OCI-LY3 (cell line): ENCODE measurements around the gene FFAR3.

Experiments
- H2AFZ ChIP-seq: fragments of 200-600, 300-600 bp; shearing (Covaris generic); 2 replicates; pipeline ENCODE4 v1.6.0; 2014; ENCODE audit warnings: antibody characterized with exemption, low read depth, low read length
- H3K27ac ChIP-seq: fragments of 200-600, 300-600 bp; sonication (generic); 2 replicates; pipeline ENCODE4 v1.5.1; 2014; ENCODE audit warnings: mild to moderate bottlenecking, low read length, moderate library complexity, mixed read lengths
- H3K27me3 ChIP-seq: fragments of 200-600, 300-600 bp; sonication (generic); 2 replicates; pipeline ENCODE4 v1.6.1; 2014; ENCODE audit warnings: low read depth, low read length, mixed read lengths
- H3K36me3 ChIP-seq: fragments of 200-600, 300-600 bp; sonication (generic); replicated peaks from 2 replicates; pipeline ENCODE3; 2014; ENCODE audit warnings: low read depth, low read length, mixed read lengths
- H3K4me1 ChIP-seq: fragments of 300-600, 200-600 bp; sonication (generic); 2 replicates; pipeline ENCODE4 v1.6.1; 2014; ENCODE audit warnings: low read length, mixed read lengths
- H3K4me2 ChIP-seq: fragments of 200-600, 300-600 bp; sonication (generic); 2 replicates; pipeline ENCODE4 v1.6.1; 2014; ENCODE audit warnings: low read length, mixed read lengths
- H3K4me3 ChIP-seq: fragments of 300-600, 200-600 bp; sonication (generic); 2 replicates; pipeline ENCODE4 v1.5.1; 2014; ENCODE audit warnings: antibody characterized with exemption, mild to moderate bottlenecking, low read length, moderate library complexity
- H3K79me2 ChIP-seq: fragments of 300-600, 200-600 bp; shearing (Covaris generic); 2 replicates; pipeline ENCODE4 v1.6.1; 2014; ENCODE audit warnings: mild to moderate bottlenecking, low read length, mixed read lengths
- H3K9ac ChIP-seq: fragments of 300-600, 200-600 bp; shearing (Covaris generic); 2 replicates; pipeline ENCODE4 v1.6.0; 2014; ENCODE audit warnings: mild to moderate bottlenecking, low read length, moderate library complexity
- H3K9me3 ChIP-seq: fragments of 200-600, 300-600 bp; shearing (Covaris generic); 2 replicates; pipeline ENCODE4 v1.6.1; 2014; ENCODE audit warnings: low read length, mixed read lengths; ENCODE audit not compliant: insufficient read depth
- H4K20me1 ChIP-seq: fragments of 200-600, 300-600 bp; sonication (generic); 2 replicates; pipeline ENCODE4 v1.6.1; 2016; ENCODE audit warnings: low read length, mixed read lengths; ENCODE audit not compliant: insufficient read depth
- CTCF ChIP-seq: fragments of 200-600, 300-600 bp; sonication (generic); IDR thresholded peaks from 2 replicates; pipeline ENCODE4 v1.5.1; 2014; ENCODE audit warnings: antibody characterized with exemption, low read length, low read depth
- EZH2phosphoT487 ChIP-seq: fragments of 200-600 bp; shearing (Covaris generic); IDR thresholded peaks from 2 replicates; pipeline ENCODE4 v1.6.1; 2018; ENCODE audit warnings: antibody characterized with exemption, mixed run types, low read depth

FFAR3 gene

GRCh38 chr19:35381318-35381717 lies 23.1 kb downstream of the FFAR3 start:
- Histone ChIP-seq H3K9me3 (peaks cover 20% of the 10 kb centered on the region; the same call in 1 of the 2 replicates), H3K27me3 (peaks cover 44% of the 10 kb centered on the region), H3K4me2 (no peak overlapping the region), H4K20me1 (no peaks in the 10 kb centered on the region), H3K36me3 (no peaks in the 10 kb centered on the region), H3K4me3 (no peak overlapping the region), H3K9ac (no peak overlapping the region), H2AFZ (no peak overlapping the region), H3K4me1 (0 out of 2 replicates have a peak, but pooled peaks cover 4% of the 10 kb centered on the region), H3K79me2 (no peaks in the 10 kb centered on the region), H3K27ac (no peak overlapping the region)
- no peak for TF ChIP-seq EZH2phosphoT487

- H3K27me3 ChIP-seq: peaks cover 43% of the 10 kb centered on the region
- no peak overlapping the region for H3K27ac ChIP-seq
- H3K36me3 ChIP-seq: no peaks in the 10 kb centered on the region
- H3K4me2 ChIP-seq: no peak overlapping the region
- TF ChIP-seq EZH2phosphoT487: no peak
- no peak for TF ChIP-seq CTCF
- no peak overlapping the region for H3K4me3 ChIP-seq
- H4K20me1 ChIP-seq: no peaks in the 10 kb centered on the region
- H3K9ac ChIP-seq: no peak overlapping the region
- H3K9me3 ChIP-seq: peaks cover 26% of the 10 kb centered on the region; the same call in 1 of the 2 replicates
- 0 out of 2 replicates have a peak, but pooled peaks cover 3% of the 10 kb centered on the region for H3K4me1 ChIP-seq
- no peaks in the 10 kb centered on the region for H3K79me2 ChIP-seq
- H2AFZ ChIP-seq: no peak overlapping the region
These were observed 23.7 kb downstream of the FFAR3 start for GRCh38 chr19:35381926-35382325.

- Histone ChIP-seq H3K36me3 (no peaks in the 10 kb centered on the region), H3K4me1 (no peaks in the 10 kb centered on the region), H2AFZ (no peak overlapping the region), H3K79me2 (no peaks in the 10 kb centered on the region), H3K4me2 (no peak overlapping the region), H3K4me3 (no peak overlapping the region), H3K9ac (no peak overlapping the region), H3K27me3 (peaks cover 35% of the 10 kb centered on the region), H3K27ac (no peak overlapping the region), H4K20me1 (no peaks in the 10 kb centered on the region), H3K9me3 (peaks cover 30% of the 10 kb centered on the region; the same call in 1 of the 2 replicates)
- no peak for TF ChIP-seq CTCF
- TF ChIP-seq EZH2phosphoT487: no peak
These were observed 25.3 kb downstream of the FFAR3 start for GRCh38 chr19:35383536-35383935.

GRCh38 chr19:35388277-35389054 lies 30.2 kb downstream of the FFAR3 start:
- Histone ChIP-seq H3K4me2 (no peak overlapping the region), H3K4me3 (no peak overlapping the region), H3K27me3 (peaks cover 18% of the 10 kb centered on the region), H2AFZ (no peak overlapping the region), H3K9ac (no peak overlapping the region), H3K36me3 (no peaks in the 10 kb centered on the region), H3K9me3 (peaks cover 26% of the 10 kb centered on the region; the same call in 1 of the 2 replicates), H4K20me1 (no peaks in the 10 kb centered on the region), H3K4me1 (no peaks in the 10 kb centered on the region), H3K79me2 (no peaks in the 10 kb centered on the region), H3K27ac (no peak overlapping the region)
- no peak for TF ChIP-seq EZH2phosphoT487
- no peak for TF ChIP-seq CTCF
